Osteocyte (in vitro differentiated cells): ENCODE results near the gene CHRNE. TPM values are rescaled to one million over a fixed set of nuclear protein-coding genes. Genes with fewer than 3 reads are reported as not detected.

ENCODE experiments used
- DNase-seq: peaks from one replicate; pipeline ENCODE4 v3.0.0; 2021; ENCODE audit warnings: mixed read lengths; ENCODE audit not compliant: unreplicated experiment; ENCODE audit errors: extremely low spot score
- H3K27ac Mint-ChIP-seq: one replicate; pipeline ENCODE4 v1.8.0; 2021; ENCODE audit warnings: mild to moderate bottlenecking, mixed read lengths; ENCODE audit not compliant: unreplicated experiment
- H3K27me3 Mint-ChIP-seq: one replicate; pipeline ENCODE4 v1.8.0; 2021; ENCODE audit warnings: mixed read lengths; ENCODE audit not compliant: unreplicated experiment
- H3K36me3 Mint-ChIP-seq: one replicate; pipeline ENCODE4 v1.8.0; 2021; ENCODE audit warnings: mixed read lengths; ENCODE audit not compliant: unreplicated experiment
- H3K4me1 Mint-ChIP-seq: one replicate; pipeline ENCODE4 v1.8.0; 2021; ENCODE audit warnings: mixed read lengths; ENCODE audit not compliant: unreplicated experiment
- H3K4me3 Mint-ChIP-seq: one replicate; pipeline ENCODE4 v1.8.0; 2021; ENCODE audit warnings: mild to moderate bottlenecking, moderate library complexity, mixed read lengths; ENCODE audit not compliant: unreplicated experiment
- H3K9me3 Mint-ChIP-seq: one replicate; pipeline ENCODE4 v1.8.0; 2021; ENCODE audit warnings: mixed read lengths; ENCODE audit not compliant: unreplicated experiment
- CTCF ChIP-seq: fragments of 200-600 bp; sonication (generic); IDR thresholded peaks from 2 replicates; pipeline ENCODE4 v1.5.0; 2021; ENCODE audit warnings: antibody characterized with exemption, mild to moderate bottlenecking, moderate library complexity
- total RNA-seq: library from RNA; stranded (reverse); gene quantifications from 2 replicates; pipeline ENCODE4 v1.2.1, GENCODE V29; 2021

CHRNE gene
- total RNA-seq, 1 donor from 2014 or later = 0.27 TPM

DNA sequence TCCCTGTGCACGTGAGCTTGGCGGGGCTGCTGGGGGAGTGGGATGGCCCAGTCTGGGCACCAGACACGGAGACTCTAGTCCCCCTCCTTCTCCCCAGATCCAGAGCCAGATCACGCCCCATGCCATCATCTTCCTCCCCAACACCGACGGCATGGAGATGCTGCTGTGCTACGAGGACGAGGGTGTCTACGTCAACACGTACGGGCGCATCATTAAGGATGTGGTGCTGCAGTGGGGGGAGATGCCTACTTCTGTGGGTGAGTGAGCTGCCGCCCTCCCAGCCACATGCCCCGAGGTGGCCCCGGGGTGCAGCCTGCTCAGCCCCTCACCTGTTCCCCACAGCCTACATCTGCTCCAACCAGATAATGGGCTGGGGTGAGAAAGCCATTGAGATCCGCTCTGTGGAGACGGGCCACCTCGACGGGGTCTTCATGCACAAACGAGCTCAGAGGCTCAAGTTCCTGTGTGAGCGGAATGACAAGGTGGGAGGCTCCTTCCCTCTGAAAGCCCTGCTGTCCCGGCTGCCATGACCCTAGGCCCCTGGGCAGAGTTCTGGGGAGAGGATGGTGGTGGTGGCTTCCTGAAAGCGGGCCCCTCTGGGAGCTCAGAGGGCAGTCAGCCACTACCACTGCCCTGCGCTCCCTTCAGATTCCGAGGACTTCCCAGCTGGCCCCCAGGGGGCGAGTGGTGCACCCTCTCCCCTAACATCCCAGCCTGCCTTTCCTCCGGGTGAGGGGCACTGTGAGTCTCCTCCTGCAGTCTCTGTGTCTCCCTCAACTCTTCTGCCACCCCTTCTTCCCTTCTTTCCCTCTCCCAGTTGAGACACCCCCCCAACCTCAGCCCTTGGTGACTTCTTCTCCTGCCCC is 6.3 kb downstream of the CHRNE start:
- Mint-ChIP-seq H3K9me3 (no peaks in the 10 kb centered on the region), H3K27me3 (no peaks in the 10 kb centered on the region)
- no peak for DNase-seq

DNA sequence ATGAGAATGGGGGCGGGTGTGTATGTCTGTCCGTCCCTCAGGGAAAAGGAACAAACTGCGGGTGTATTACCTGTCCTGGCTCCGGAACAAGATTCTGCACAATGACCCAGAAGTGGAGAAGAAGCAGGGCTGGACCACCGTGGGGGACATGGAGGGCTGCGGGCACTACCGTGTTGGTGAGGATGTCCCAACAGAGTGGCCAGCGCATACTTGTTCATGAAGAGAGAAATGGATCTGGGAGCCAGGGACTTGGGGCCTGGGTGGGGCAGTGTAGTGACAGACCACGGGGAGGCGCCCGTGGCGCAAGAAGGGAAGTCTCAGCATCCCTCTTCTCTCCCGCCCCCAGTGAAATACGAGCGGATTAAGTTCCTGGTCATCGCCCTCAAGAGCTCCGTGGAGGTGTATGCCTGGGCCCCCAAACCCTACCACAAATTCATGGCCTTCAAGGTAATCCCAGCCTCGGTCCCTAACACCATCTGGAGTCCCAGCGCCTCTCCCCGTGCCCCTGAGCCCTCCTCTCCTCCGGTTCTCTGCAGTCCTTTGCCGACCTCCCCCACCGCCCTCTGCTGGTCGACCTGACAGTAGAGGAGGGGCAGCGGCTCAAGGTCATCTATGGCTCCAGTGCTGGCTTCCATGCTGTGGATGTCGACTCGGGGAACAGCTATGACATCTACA is 7.1 kb downstream of the CHRNE start:
- H3K27me3 Mint-ChIP-seq = no peaks in the 10 kb centered on the region
- H3K4me3 Mint-ChIP-seq = no peak overlapping the region
- no peak for DNase-seq
- no peak for TF ChIP-seq CTCF
- peaks cover 19% of the 10 kb centered on the region for H3K36me3 Mint-ChIP-seq
- H3K27ac Mint-ChIP-seq = no peak overlapping the region
- H3K4me1 Mint-ChIP-seq = no peaks in the 10 kb centered on the region
- no peaks in the 10 kb centered on the region for H3K9me3 Mint-ChIP-seq

More for the DNA sequence above, 6.3 kb downstream of the CHRNE start:
- H3K4me1 Mint-ChIP-seq = no peaks in the 10 kb centered on the region
- TF ChIP-seq CTCF = no peak
- H3K4me3 Mint-ChIP-seq = no peak overlapping the region
- H3K27ac Mint-ChIP-seq = no peak overlapping the region
- H3K36me3 Mint-ChIP-seq = peaks cover 19% of the 10 kb centered on the region

DNA sequence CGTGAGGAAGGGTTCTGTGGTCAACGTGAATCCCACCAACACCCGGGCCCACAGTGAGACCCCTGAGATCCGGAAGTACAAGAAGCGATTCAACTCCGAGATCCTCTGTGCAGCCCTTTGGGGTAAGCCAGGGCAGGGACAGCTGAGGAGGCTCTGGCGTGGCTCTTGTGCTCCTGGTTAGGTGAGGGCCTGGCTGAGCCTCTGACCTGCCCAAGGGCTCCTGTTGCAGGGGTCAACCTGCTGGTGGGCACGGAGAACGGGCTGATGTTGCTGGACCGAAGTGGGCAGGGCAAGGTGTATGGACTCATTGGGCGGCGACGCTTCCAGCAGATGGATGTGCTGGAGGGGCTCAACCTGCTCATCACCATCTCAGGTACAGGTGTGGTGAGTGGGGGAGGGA is 7.8 kb downstream of the CHRNE start:
- DNase-seq = no peak
- peaks cover 24% of the 10 kb centered on the region for H3K36me3 Mint-ChIP-seq
- H3K27me3 Mint-ChIP-seq = no peaks in the 10 kb centered on the region
- no peak overlapping the region for H3K4me3 Mint-ChIP-seq
- H3K4me1 Mint-ChIP-seq = no peaks in the 10 kb centered on the region
- no peak for TF ChIP-seq CTCF
- no peaks in the 10 kb centered on the region for H3K9me3 Mint-ChIP-seq
- H3K27ac Mint-ChIP-seq = no peak overlapping the region

DNA sequence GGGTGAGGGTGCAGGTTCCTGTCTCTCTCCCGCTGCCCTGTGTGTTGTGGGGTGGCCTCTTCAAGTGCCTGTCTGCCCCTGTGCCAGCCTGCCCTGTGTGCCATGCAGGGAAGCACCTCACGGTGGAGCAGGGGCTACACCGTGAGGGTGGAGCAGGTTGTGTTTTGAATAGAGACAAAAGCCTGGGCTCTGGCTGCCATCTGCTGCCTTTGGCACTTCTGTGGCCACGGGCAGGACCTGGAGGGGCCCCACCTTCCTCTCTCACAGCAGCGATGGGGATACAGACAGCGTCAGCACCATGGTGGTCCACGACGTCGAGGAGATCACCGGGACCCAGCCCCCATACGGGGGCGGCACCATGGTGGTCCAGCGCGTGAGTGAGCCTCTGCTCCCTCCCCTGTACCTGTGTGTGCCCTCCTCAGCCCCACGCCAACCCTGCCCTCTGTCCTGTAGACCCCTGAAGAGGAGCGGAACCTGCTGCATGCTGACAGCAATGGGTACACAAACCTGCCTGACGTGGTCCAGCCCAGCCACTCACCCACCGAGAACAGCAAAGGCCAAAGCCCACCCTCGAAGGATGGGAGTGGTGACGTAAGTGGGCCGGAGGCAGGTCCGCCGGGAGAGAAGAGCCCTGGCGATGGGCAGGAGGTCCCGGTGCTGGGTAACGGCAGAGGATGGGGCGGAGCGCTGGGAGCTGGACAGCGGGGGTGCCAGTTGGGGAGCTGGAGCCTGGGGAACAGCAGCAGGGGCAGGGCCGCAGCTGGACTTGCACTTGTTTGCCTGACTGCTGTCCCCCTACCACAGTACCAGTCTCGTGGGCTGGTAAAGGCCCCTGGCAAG is 9.0 kb downstream of the CHRNE start:
- Mint-ChIP-seq H3K4me1 (no peaks in the 10 kb centered on the region), H3K27ac (no peak overlapping the region), H3K4me3 (no peak overlapping the region), H3K36me3 (peaks cover 29% of the 10 kb centered on the region), H3K27me3 (no peaks in the 10 kb centered on the region), H3K9me3 (no peaks in the 10 kb centered on the region)
- no peak for TF ChIP-seq CTCF
- DNase-seq = no peak
